K562 (cell line): Measurements from ENCODE around the gene ADAP1. TPM values are rescaled to one million over a fixed set of nuclear protein-coding genes. Genes with fewer than 3 reads are reported as not detected.

ENCODE experiments used
- ATAC-seq: fragments of 200-7000 bp; cut with Tn5 transposase; 3 replicates; pipeline ENCODE4 v1.9.1; 2020; ENCODE audit warnings: moderate library complexity
- BruUV-seq: library from RNA; stranded (reverse); fragments of 400-500 nt; replicated peaks from 2 replicates; lab custom pipeline; 2021; lab: Mats Ljungman, UMichigan
- CTCF ChIA-PET: fragments of 300-600 bp; formaldehyde crosslinking; extraction: SDS; loops from one replicate; lab custom pipeline; 2021; ENCODE audit warnings: low intra/inter-chr PET ratio; lab: Yijun Ruan, JAX
- POLR2A ChIA-PET: fragments of 300-600, 350-650 bp; sonication (Branson Sonifier 250); formaldehyde crosslinking; extraction: SDS; loops from one replicate; lab custom pipeline; 2021; ENCODE audit warnings: antibody characterized with exemption, inconsistent platforms; lab: Yijun Ruan, JAX
- DNase-seq, 4 experiments: peaks; one replicate each; pipeline versions ENCODE4 v3.0.0 to v3.0.0-alpha.2; 2011 to 2018; ENCODE audit warnings: low spot score in 3 of 4, mixed read lengths in 3 of 4; ENCODE audit errors: extremely low read depth in 1 of 4
- FAIRE-seq: peaks from 2 replicates; lab custom pipeline; 2011; peaks lifted over from hg19 to GRCh38; lab: Jason Lieb, UNC
- H2AFZ ChIP-seq: 2 replicates; pipeline ENCODE4 v1.6.0; 2011; ENCODE audit warnings: low read depth, low read length, control low read depth, inconsistent platforms
- H3K27ac ChIP-seq: fragments of 200-600 bp; 3 replicates; pipeline ENCODE4 v1.8.0; 2011; ENCODE audit warnings: low read depth, mild to moderate bottlenecking, control low read depth, inconsistent platforms, low read length, moderate library complexity, mixed read lengths; ENCODE audit errors: extremely low read depth
- H3K27me3 ChIP-seq, 2 experiments: fragments of 300-600 bp in 1 of 2; 2 replicates in 1 of 2; 3 replicates in 1 of 2; pipeline versions ENCODE4 v1.6.0 to v1.8.0; 2011; ENCODE audit warnings: inconsistent platforms in 2 of 2, low read length in 2 of 2, mild to moderate bottlenecking in 1 of 2, mixed read lengths in 1 of 2, moderate library complexity in 1 of 2; ENCODE audit not compliant: control insufficient read depth in 2 of 2, insufficient read depth in 2 of 2
- H3K36me3 ChIP-seq: fragments of 300-600 bp; 3 replicates; pipeline ENCODE4 v1.8.0; 2011; ENCODE audit warnings: mild to moderate bottlenecking, low read length, inconsistent platforms; ENCODE audit not compliant: control insufficient read depth, insufficient read depth
- H3K4me1 ChIP-seq, 2 experiments: fragments of 200-600 bp in 1 of 2; replicated peaks in 1 of 2; 2 replicates in 1 of 2; 3 replicates in 1 of 2; pipeline versions ENCODE4 v1.5.1 to v1.8.0; 2011; ENCODE audit warnings: inconsistent platforms in 2 of 2, low read length in 2 of 2, mild to moderate bottlenecking in 1 of 2, mixed read lengths in 1 of 2, moderate library complexity in 1 of 2; ENCODE audit not compliant: control insufficient read depth in 2 of 2, insufficient read depth in 2 of 2
- H3K4me2 ChIP-seq: 2 replicates; pipeline ENCODE4 v1.6.1; 2011; ENCODE audit warnings: low read length, control low read depth, inconsistent platforms, mixed read lengths; ENCODE audit not compliant: insufficient read depth
- H3K4me3 ChIP-seq: fragments of 200-600 bp; sonication (generic), shearing (Covaris generic); 2 replicates; pipeline ENCODE4 v1.5.1; 2016; ENCODE audit warnings: control low read depth, inconsistent platforms
- H3K79me2 ChIP-seq: fragments of 200-600 bp; 3 replicates; pipeline ENCODE4 v1.8.0; 2011; ENCODE audit warnings: low read length, inconsistent platforms; ENCODE audit not compliant: control insufficient read depth, insufficient read depth
- H3K9ac ChIP-seq, 2 experiments: 2 replicates each; pipeline versions ENCODE4 v1.6.0 to v1.6.1; 2011; ENCODE audit warnings: low read depth in 2 of 2, low read length in 2 of 2, control low read depth in 1 of 2, inconsistent platforms in 1 of 2, mild to moderate bottlenecking in 1 of 2, mixed read lengths in 1 of 2; ENCODE audit not compliant: insufficient read depth in 1 of 2
- H3K9me1 ChIP-seq: one replicate; pipeline ENCODE4 v1.6.0; 2011; ENCODE audit warnings: inconsistent platforms, mild to moderate bottlenecking, low read length, moderate library complexity; ENCODE audit not compliant: control insufficient read depth, insufficient read depth
- H3K9me3 ChIP-seq: replicated peaks from 2 replicates; pipeline ENCODE4 v1.5.1; 2011; ENCODE audit warnings: low read depth, low read length, inconsistent platforms; ENCODE audit not compliant: control insufficient read depth, insufficient read depth
- H4K20me1 ChIP-seq: replicated peaks from 2 replicates; pipeline ENCODE4 v1.6.1; 2011; ENCODE audit warnings: low read length, inconsistent platforms, mixed read lengths; ENCODE audit not compliant: control insufficient read depth, insufficient read depth
- CBX1 ChIP-seq: sonication (generic); IDR thresholded peaks from 2 replicates; pipeline ENCODE4 v1.6.1; 2016; ENCODE audit warnings: antibody characterized with exemption, low read depth, mild to moderate bottlenecking
- CGGBP1 ChIP-seq: fragments of 250-450 bp; sonication (Bioruptor Pico); IDR thresholded peaks from 2 replicates; pipeline ENCODE4 v1.9.0; 2021; ENCODE audit warnings: mild to moderate bottlenecking
- COPS2 ChIP-seq: fragments of 450-650 bp; conservative IDR thresholded peaks from 2 replicates; pipeline ENCODE4 v1.6.1; 2016; ENCODE audit warnings: mild to moderate bottlenecking, moderate library complexity
- E2F4 ChIP-seq: sonication (generic); formaldehyde crosslinking; IDR thresholded peaks from 2 replicates; pipeline ENCODE4 v1.8.0; 2022; ENCODE audit warnings: mild to moderate bottlenecking, low read depth, missing genetic modification reagents
- ETV5 ChIP-seq: sonication (generic); formaldehyde crosslinking; IDR thresholded peaks from 2 replicates; pipeline ENCODE4 v1.4.0; 2020; ENCODE audit warnings: low read depth, mild to moderate bottlenecking, missing genetic modification reagents
- FOXA1 ChIP-seq: fragments of 450-650 bp; IDR thresholded peaks from 2 replicates; pipeline ENCODE4 v1.6.1; 2016; ENCODE audit warnings: mild to moderate bottlenecking, borderline replicate concordance
- GTF2E2 ChIP-seq: fragments of 200-800 bp; sonication (Bioruptor generic); IDR thresholded peaks from 2 replicates; pipeline ENCODE4 v1.6.1; 2016; ENCODE audit warnings: missing genetic modification characterization, missing compliant biosample characterization
- HMGXB4 ChIP-seq: sonication (generic); formaldehyde crosslinking; IDR thresholded peaks from 2 replicates; pipeline ENCODE4 v1.8.1; 2023; ENCODE audit warnings: mild to moderate bottlenecking, missing genetic modification reagents
- NCOA2 ChIP-seq, 2 experiments: fragments of 450-650 bp; IDR thresholded peaks; 2 replicates each; pipeline ENCODE4 v1.6.1; 2018; ENCODE audit warnings: mild to moderate bottlenecking in 2 of 2, moderate library complexity in 1 of 2; ENCODE audit not compliant: partially characterized antibody in 2 of 2
- NEUROD1 ChIP-seq: fragments of 150-350 bp; IDR thresholded peaks from 2 replicates; pipeline ENCODE4 v1.6.1; 2014; ENCODE audit warnings: borderline replicate concordance, low read length, low read depth; ENCODE audit not compliant: partially characterized antibody
- PHTF2 ChIP-seq: fragments of 250-450 bp; sonication (Bioruptor Pico); IDR thresholded peaks from 2 replicates; pipeline ENCODE4 v1.5.0; 2021; ENCODE audit warnings: mild to moderate bottlenecking
- PTBP1 ChIP-seq: fragments of 200-400 bp; formaldehyde crosslinking; IDR thresholded peaks from 2 replicates; pipeline ENCODE4 v1.6.1; 2017; ENCODE audit warnings: low read depth, low read length
- RNF2 ChIP-seq: sonication (generic); IDR thresholded peaks from 2 replicates; pipeline ENCODE4 v1.6.1; 2016
- TEAD2 ChIP-seq: fragments of 450-650 bp; IDR thresholded peaks from 2 replicates; pipeline ENCODE4 v1.6.1; 2016; ENCODE audit warnings: missing genetic modification characterization, control low read depth, missing compliant biosample characterization
- TFE3 ChIP-seq: fragments of 450-650 bp; formaldehyde crosslinking; IDR thresholded peaks from 2 replicates; pipeline ENCODE4 v1.4.0; 2020; ENCODE audit warnings: mild to moderate bottlenecking, mixed read lengths
- ZFP30 ChIP-seq: fragments of 250-450 bp; sonication (Bioruptor Pico); IDR thresholded peaks from 2 replicates; pipeline ENCODE4 v1.8.0; 2022; ENCODE audit warnings: moderate library complexity, mild to moderate bottlenecking, inconsistent platforms, borderline replicate concordance
- ZNF699 ChIP-seq: fragments of 250-450 bp; sonication (Bioruptor Pico); IDR thresholded peaks from 2 replicates; pipeline ENCODE4 v1.8.0; 2021; ENCODE audit warnings: mild to moderate bottlenecking, moderate library complexity; ENCODE audit not compliant: insufficient replicate concordance
- ZNF766 ChIP-seq: fragments of 200-800 bp; sonication (Bioruptor generic); conservative IDR thresholded peaks from 2 replicates; pipeline ENCODE4 v1.6.1; 2016; ENCODE audit warnings: missing genetic modification characterization, missing compliant biosample characterization
- WGBS: fragments of 100-300 bp; shearing (Covaris generic); methylation state at CpG from one replicate; pipeline ENCODE4 v1.1.6; 2016; ENCODE audit warnings: low coverage, mixed read lengths; ENCODE audit not compliant: insufficient coverage; ENCODE audit errors: missing lambda C conversion rate; 5-methylcytosine and 5-hydroxymethylcytosine counted together
- in situ Hi-C: fragments of 300-500 bp; cut with MboI; formaldehyde crosslinking; loops from 4 replicates; pipeline ENCODE4 v1.15.0; 2018; ENCODE audit warnings: inconsistent platforms, mixed read lengths
- intact Hi-C: fragments of 100-400 bp; cut with micrococcal nuclease; formaldehyde crosslinking; loops from 2 replicates; pipeline ENCODE4 v1.14.2; 2022
- polyA plus RNA-seq, 8 experiments: library from polyadenylated mRNA; depleted of rRNA in 4 of 8; stranded (reverse) in 5 of 8; unstranded in 3 of 8; fragments of >200 nt; fragmentation: Nextera tagmentation in 2 of 8; fragmentation: Illumina TruSeq in 1 of 8; extraction: Ambion mirVana in 2 of 8; extraction: Trizol in 1 of 8; gene quantifications; 2 replicates each; pipeline versions ENCODE4 v1.2.1 to v1.2.3, GENCODE V29; 2011 to 2014; ENCODE audit warnings: inconsistent platforms in 1 of 8, missing spikeins in 1 of 8
- total RNA-seq, 7 experiments: library from RNA; depleted of rRNA in 6 of 7; stranded (reverse); fragments of >200 nt in 6 of 7; fragmentation: Illumina TruSeq in 2 of 7; extraction: Trizol in 2 of 7; gene quantifications; 2 replicates each; pipeline versions ENCODE4 v1.2.1 to v1.2.3, GENCODE V29; 2011 to 2021; ENCODE audit warnings: low replicate concordance in 1 of 7

Gene ADAP1
- total and polyA plus RNA-seq, 9 of the 15 experiments (the other 6 are each of a cell fraction or from before 2014, with no cell fraction given): 0.27 to 1.4 (median 0.52) TPM; not detected in 3

GRCh38 chr7:946256-946996 lies 8.1 kb downstream of the ADAP1 start:
- CTCF ChIA-PET: no interaction called here
- H3K79me2 ChIP-seq: no peaks in the 10 kb centered on the region
- WGBS: 21% methylated on average over 18 of the region's 29 CpGs
- no peak overlapping the region for H2AFZ ChIP-seq
- POLR2A ChIA-PET: interaction anchor here (1.0 kb wide), 2 partner anchors 16 to 18 kb away, joined by 3 to 4 read pairs; no protein-coding TSS in a partner anchor
- intact Hi-C loops: no loop called here
- H3K9ac ChIP-seq: no peak overlapping the region
- DNase-seq (no peak), FAIRE-seq (no peak), ATAC-seq (no peak)
- no peak for TF ChIP-seq NEUROD1
- TF ChIP-seq CBX1: no peak
- TF ChIP-seq NCOA2 (IDR thresholded peaks at IDR 0.05; ENCODE audit: partially characterized antibody in 2 of 2): no peak
- no peak for TF ChIP-seq GTF2E2
- TF ChIP-seq PTBP1: no peak
- no peak for TF ChIP-seq ZNF766 (CRISPR knock-in tag)
- TF ChIP-seq ETV5 (CRISPR knock-in tag): no peak
- TF ChIP-seq CGGBP1 (CRISPR knock-in tag): no peak
- TF ChIP-seq FOXA1: no peak
- no peak for TF ChIP-seq ZFP30 (CRISPR knock-in tag)
- TF ChIP-seq TFE3 (CRISPR knock-in tag): no peak
- no peak for TF ChIP-seq PHTF2 (CRISPR knock-in tag)
- no peak for TF ChIP-seq TEAD2
- no peak for TF ChIP-seq RNF2
- TF ChIP-seq HMGXB4 (CRISPR knock-in tag): no peak
- TF ChIP-seq E2F4 (CRISPR knock-in tag): no peak
- no peak for TF ChIP-seq COPS2
- no peak for TF ChIP-seq ZNF699 (CRISPR knock-in tag)
- 0 out of 2 replicates have a peak, but pooled peaks cover 6% of the 10 kb centered on the region for H4K20me1 ChIP-seq
- H3K27ac ChIP-seq: no peak overlapping the region
- H3K9me3 ChIP-seq: no peaks in the 10 kb centered on the region
- no peaks in the 10 kb centered on the region for H3K36me3 ChIP-seq
- in situ Hi-C loops: no loop called here
- no peaks in the 10 kb centered on the region for H3K9me1 ChIP-seq
- BruUV-seq: no TSS peak
- no peak overlapping the region for H3K4me3 ChIP-seq
- no peak overlapping the region for H3K4me2 ChIP-seq
- H3K4me1 ChIP-seq: peaks cover 0 to 27% of the 10 kb centered on the region in 2 experiments; a peak in 2 of 5 replicates
- H3K27me3 ChIP-seq: peaks cover 23 to 45% of the 10 kb centered on the region in 2 experiments
